ENCODE results near the gene KCTD5.

KCTD5 gene

DNA sequence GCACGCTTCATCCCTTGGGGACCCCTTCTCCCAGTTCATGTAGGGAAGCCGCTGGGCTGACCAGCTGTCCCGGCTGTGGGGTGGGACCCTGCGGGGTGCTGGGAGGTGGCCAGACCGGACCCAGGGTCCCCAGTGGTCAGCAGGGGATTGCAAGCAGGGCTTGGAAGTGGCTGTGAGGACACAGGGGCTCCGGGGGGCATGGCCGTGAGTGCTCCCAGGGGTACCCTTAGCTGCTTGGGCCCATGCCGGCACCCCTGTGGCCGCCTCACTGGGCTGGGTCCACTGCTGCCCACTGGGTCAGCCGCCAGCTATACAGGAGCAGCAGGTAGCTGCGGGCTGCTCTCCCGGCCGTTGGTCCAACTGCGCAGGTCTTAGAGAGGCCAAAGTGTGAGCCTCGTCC lies 18.9 kb downstream of the KCTD5 start:
- Histone ChIP-seq H3K9me3 (ENCODE audit: insufficient read depth, low read depth, low read length) (no peaks in the 10 kb centered on the region), H3K4me3 (ENCODE audit: low read length) (no peak overlapping the region), H3K27ac (ENCODE audit: low read length) (no peak overlapping the region), H3K9ac (ENCODE audit: low read depth, low read length) (no peak overlapping the region), H3K27me3 (ENCODE audit: insufficient read depth, low read length) (no peaks in the 10 kb centered on the region), H3K4me1 (ENCODE audit: insufficient read depth, low read length) (no peaks in the 10 kb centered on the region), H3K36me3 (ENCODE audit: insufficient read depth, low read depth, low read length) (peaks cover 29% of the 10 kb centered on the region)

DNA sequence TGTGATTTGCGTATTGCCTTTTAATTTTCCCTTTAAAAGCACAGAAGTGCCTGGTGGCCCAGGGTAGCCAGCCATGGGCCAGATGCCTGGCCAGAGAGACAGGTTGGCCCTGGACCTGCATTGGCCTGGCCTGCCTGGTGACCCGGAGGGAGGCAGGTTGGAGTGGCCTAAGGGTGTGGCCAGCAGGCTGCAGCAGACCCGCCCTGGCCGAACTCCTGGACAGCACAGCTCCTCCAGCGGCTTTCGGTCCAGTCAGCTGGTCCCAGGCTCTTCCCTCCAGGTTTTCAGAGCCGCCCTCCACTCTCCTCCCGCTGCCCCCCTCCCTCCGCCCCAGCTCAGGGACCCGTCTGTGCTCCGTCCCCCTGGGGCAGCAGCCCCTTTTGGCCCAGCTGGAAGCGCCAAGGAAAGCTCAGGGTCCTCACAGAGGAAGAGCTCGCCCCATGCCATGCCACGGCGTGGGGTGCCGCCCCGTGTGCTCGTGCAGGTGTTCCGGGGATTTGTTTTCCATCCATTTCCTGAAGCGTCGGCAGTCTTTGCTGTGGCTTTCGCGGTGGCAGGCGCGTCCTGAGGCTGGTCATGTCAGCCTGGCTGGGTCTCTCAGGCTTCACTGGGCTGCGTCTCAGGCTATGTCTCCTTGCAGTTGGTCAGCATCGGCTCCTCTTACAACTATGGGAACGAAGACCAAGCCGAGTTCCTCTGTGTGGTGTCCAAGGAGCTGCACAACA lies 19.6 kb downstream of the KCTD5 start:
- no peaks in the 10 kb centered on the region for H3K9me3 ChIP-seq (ENCODE audit: insufficient read depth, low read depth, low read length)
- no peak overlapping the region for H3K9ac ChIP-seq (ENCODE audit: low read depth, low read length)
- H3K4me3 ChIP-seq (ENCODE audit: low read length), result no peak overlapping the region
- H3K27me3 ChIP-seq (ENCODE audit: insufficient read depth, low read length), result no peaks in the 10 kb centered on the region
- no peak overlapping the region for H3K27ac ChIP-seq (ENCODE audit: low read length)
- peaks cover 29% of the 10 kb centered on the region for H3K36me3 ChIP-seq (ENCODE audit: insufficient read depth, low read depth, low read length)
- H3K4me1 ChIP-seq (ENCODE audit: insufficient read depth, low read length), result no peaks in the 10 kb centered on the region

DNA sequence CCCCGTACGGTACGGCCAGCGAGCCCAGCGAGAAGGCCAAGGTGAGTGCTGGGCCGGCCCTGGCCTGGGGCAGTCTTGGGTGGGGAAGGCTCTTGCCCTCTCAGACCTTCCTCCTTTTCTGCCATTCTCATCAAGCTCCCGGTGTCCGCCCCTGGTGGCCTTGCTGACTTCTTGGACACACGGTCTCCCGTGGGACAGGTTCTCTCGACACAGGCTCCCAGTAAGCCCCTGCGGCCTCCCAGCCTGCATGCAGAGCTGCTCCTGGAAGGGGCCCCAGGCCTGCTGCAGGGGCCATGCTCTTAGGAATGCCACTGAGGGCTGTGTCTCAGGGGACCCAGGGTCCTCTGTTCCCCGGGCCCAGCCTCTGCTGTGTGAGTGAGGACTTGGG lies 20.1 kb downstream of the KCTD5 start:
- H3K4me3 ChIP-seq (ENCODE audit: low read length), result no peak overlapping the region
- no peak overlapping the region for H3K27ac ChIP-seq (ENCODE audit: low read length)
- peaks cover 31% of the 10 kb centered on the region for H3K36me3 ChIP-seq (ENCODE audit: insufficient read depth, low read depth, low read length)

DNA sequence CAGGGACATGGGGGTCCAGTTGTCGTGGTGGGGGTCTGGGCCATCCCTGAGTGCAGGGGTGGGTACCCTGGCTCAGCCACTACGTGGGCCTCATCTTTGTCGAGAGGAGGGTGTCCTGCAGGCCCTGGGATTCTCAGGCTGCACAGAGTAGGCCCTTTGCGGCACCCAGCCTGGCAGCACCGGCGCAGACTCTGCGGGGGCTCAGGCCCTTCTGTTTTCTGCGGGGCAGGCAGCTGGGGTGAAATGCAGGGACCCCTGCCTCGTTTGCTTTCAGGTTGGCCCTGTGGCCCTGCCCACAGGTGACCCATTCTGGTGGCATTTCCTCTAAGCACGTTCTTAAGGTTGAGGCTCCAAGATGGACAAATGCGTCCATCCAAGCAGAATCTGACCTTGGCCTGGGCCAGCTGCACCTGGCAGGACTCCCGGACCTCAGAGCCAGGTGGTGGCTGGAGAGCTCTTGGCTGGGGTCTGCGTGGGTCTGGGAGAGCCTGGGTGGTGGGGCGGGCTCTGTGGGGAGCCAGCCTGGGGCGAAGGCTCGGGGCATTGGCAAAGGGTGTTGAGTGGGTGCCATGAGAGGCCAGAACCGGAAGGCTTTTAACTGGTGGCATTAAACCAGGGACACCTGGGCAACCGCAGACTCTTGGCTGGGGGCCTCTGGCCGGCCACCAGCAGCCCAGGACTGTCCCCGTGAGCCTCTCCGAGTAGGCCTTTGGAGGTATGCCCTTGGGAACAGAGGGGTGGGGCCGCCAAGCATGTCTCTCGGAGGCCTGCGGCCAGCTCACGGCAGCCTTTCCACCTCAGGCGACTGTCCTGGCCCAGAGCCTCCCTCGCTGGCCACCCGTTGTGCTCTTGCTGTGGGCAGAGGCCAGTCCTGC lies 20.8 kb downstream of the KCTD5 start:
- Histone ChIP-seq H3K4me1 (ENCODE audit: insufficient read depth, low read length) (no peaks in the 10 kb centered on the region), H3K4me3 (ENCODE audit: low read length) (no peak overlapping the region), H3K9ac (ENCODE audit: low read depth, low read length) (no peak overlapping the region), H3K9me3 (ENCODE audit: insufficient read depth, low read depth, low read length) (no peaks in the 10 kb centered on the region), H3K27me3 (ENCODE audit: insufficient read depth, low read length) (no peaks in the 10 kb centered on the region), H3K36me3 (ENCODE audit: insufficient read depth, low read depth, low read length) (peaks cover 31% of the 10 kb centered on the region), H3K27ac (ENCODE audit: low read length) (no peak overlapping the region)

More for the DNA sequence above, 20.1 kb downstream of the KCTD5 start:
- H3K9ac ChIP-seq (ENCODE audit: low read depth, low read length), result no peak overlapping the region
- no peaks in the 10 kb centered on the region for H3K27me3 ChIP-seq (ENCODE audit: insufficient read depth, low read length)
- no peaks in the 10 kb centered on the region for H3K9me3 ChIP-seq (ENCODE audit: insufficient read depth, low read depth, low read length)
- no peaks in the 10 kb centered on the region for H3K4me1 ChIP-seq (ENCODE audit: insufficient read depth, low read length)

DNA sequence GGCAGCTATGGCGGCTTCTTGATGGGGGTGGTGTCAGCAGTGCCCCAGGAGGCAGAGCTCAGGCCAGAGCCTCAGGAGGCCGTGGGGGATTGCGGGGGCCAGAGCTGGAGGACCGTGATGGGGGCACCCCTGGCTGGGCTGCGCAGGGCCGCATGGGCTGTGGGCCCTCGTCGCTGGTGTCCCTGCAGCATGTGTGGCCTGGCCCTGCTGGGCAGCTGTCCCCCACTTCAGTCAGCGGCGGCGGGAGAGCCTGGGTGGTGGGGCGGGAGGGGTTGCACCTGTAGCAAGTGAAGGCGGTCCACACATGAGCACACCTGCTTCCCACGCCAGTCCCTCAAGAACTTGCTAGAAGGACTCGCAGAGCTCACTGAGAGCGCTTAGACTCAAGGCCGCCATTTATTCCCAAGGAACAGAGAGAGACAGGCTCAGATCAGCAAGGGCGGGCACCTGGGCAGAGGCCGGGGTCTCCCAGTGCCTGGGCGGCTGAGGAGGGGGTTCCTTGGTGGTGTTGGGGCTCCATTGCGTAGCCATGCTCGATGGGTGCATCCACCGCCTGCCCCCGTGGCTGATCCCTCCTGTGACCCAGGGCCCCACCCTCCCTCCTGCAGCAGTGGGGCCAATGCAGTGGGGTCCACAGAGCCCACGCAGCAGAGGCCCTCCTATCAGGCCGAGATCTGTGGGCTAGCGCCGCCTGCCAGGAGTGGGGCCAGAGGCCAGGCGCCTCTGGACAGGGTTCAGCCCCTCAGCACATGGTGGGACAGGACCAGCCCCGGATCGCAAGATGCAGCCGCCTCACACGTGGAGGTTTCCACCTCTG lies 22.1 kb downstream of the KCTD5 start:
- H3K36me3 ChIP-seq (ENCODE audit: insufficient read depth, low read depth, low read length), result peaks cover 32% of the 10 kb centered on the region
- no peaks in the 10 kb centered on the region for H3K4me1 ChIP-seq (ENCODE audit: insufficient read depth, low read length)
- no peak overlapping the region for H3K27ac ChIP-seq (ENCODE audit: low read length)
- H3K9me3 ChIP-seq (ENCODE audit: insufficient read depth, low read depth, low read length), result no peaks in the 10 kb centered on the region
- no peak overlapping the region for H3K4me3 ChIP-seq (ENCODE audit: low read length)
- no peak overlapping the region for H3K9ac ChIP-seq (ENCODE audit: low read depth, low read length)
- no peaks in the 10 kb centered on the region for H3K27me3 ChIP-seq (ENCODE audit: insufficient read depth, low read length)

DNA sequence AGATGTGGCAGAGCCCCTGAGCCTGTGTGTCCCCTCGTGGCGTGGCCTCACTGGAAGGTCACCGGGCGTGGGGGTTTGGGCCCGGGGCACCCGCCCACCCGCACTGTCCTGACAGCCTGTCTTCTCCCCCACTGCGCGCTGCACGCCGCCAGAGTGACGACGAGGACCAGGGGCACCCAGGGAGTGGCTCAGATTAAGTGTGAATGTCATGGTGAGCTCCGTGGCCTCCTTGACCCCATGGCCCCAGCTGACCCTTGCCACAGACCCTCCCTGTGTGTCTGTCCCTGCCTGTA lies 22.6 kb downstream of the KCTD5 start:
- Histone ChIP-seq H3K4me1 (ENCODE audit: insufficient read depth, low read length) (no peaks in the 10 kb centered on the region), H3K9me3 (ENCODE audit: insufficient read depth, low read depth, low read length) (no peaks in the 10 kb centered on the region), H3K27me3 (ENCODE audit: insufficient read depth, low read length) (no peaks in the 10 kb centered on the region), H3K9ac (ENCODE audit: low read depth, low read length) (no peak overlapping the region), H3K4me3 (ENCODE audit: low read length) (no peak overlapping the region), H3K36me3 (ENCODE audit: insufficient read depth, low read depth, low read length) (peaks cover 26% of the 10 kb centered on the region), H3K27ac (ENCODE audit: low read length) (no peak overlapping the region)

DNA sequence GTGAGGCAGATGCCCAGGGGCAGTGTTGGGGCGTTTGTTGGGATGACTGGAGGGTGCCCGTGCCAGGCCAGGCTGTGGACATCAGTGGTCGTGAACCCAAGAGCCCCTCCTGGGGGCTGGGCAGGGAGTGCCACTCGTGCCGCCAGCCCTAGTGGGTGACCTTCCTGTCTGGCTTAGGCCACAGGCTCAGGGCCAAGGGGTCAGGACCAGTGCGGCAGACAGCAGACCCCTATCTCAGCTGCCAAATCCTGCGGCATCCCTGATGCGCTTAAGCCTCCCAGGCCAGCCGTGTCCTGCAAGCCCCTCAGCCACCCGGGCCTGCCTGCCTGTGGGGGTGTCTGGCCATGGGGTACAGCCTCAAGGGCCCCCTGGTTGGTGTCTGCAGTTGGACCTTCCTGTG lies 23.0 kb downstream of the KCTD5 start:
- Histone ChIP-seq H3K4me3 (ENCODE audit: low read length) (no peak overlapping the region), H3K9me3 (ENCODE audit: insufficient read depth, low read depth, low read length) (no peaks in the 10 kb centered on the region), H3K27ac (ENCODE audit: low read length) (no peak overlapping the region), H3K9ac (ENCODE audit: low read depth, low read length) (no peak overlapping the region), H3K36me3 (ENCODE audit: insufficient read depth, low read depth, low read length) (peaks cover 22% of the 10 kb centered on the region), H3K27me3 (ENCODE audit: insufficient read depth, low read length) (no peaks in the 10 kb centered on the region), H3K4me1 (ENCODE audit: insufficient read depth, low read length) (no peaks in the 10 kb centered on the region)

DNA sequence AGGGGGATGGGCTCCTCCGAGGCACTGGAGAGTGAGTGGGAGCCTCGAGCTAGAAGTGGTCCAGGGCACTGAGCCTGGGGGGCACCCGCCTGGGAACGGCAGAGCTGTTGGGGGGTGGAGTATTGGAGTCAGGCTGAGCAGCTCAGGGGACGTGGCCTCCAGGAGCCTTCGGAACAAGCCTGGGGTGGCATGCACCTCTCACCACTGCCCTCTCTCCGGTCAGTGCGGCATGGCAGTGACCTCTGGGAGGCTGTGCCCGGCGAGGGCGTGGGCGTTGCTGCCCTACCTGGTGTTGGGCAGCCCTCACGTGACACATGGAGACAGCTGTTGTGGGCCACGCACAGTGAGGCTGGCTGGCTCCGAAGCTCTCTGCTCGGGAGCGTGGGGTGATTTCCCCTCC lies 23.8 kb downstream of the KCTD5 start:
- H3K9ac ChIP-seq (ENCODE audit: low read depth, low read length), result no peak overlapping the region
- H3K27me3 ChIP-seq (ENCODE audit: insufficient read depth, low read length), result no peaks in the 10 kb centered on the region
- H3K9me3 ChIP-seq (ENCODE audit: insufficient read depth, low read depth, low read length), result no peaks in the 10 kb centered on the region
- peaks cover 21% of the 10 kb centered on the region for H3K36me3 ChIP-seq (ENCODE audit: insufficient read depth, low read depth, low read length)
- no peak overlapping the region for H3K4me3 ChIP-seq (ENCODE audit: low read length)
- H3K4me1 ChIP-seq (ENCODE audit: insufficient read depth, low read length), result no peaks in the 10 kb centered on the region
- no peak overlapping the region for H3K27ac ChIP-seq (ENCODE audit: low read length)

DNA sequence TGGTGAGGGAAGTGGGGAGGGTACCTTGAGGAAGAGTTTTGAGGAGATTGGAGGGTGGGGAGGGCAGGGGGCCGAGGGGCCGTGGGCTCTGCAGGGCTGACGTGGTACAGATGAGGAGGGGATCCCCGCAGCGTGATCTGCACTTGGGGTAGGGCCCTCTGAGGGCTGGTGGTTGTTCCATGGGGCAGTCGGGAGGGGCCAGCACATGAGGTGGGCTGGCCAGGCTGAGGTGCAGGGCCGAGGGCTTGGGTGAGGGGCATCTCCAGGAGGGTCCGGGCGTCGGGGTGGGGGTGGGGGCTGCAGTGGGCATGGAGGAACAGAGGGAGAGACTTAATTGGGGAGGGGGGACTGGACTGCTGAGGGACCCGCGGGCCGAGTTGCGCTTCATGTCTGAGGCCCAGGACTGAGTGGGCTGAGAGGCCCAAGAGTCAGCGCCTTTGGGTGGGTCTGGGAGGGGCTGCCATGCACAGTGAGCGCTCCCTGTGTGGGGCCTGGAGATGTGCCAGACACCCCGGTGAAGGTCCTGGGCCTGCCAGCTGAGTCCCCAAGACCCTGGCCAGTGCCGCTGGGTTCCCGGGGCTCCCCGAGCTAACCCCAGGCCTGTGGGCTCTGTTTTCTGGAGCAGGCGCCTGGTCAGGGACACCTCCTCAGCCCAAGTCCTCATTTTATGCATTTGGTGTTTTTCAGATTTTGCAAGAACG lies 24.4 kb downstream of the KCTD5 start:
- Histone ChIP-seq H3K36me3 (ENCODE audit: insufficient read depth, low read depth, low read length) (peaks cover 21% of the 10 kb centered on the region), H3K27ac (ENCODE audit: low read length) (no peak overlapping the region), H3K4me1 (ENCODE audit: insufficient read depth, low read length) (no peaks in the 10 kb centered on the region), H3K9me3 (ENCODE audit: insufficient read depth, low read depth, low read length) (no peaks in the 10 kb centered on the region), H3K4me3 (ENCODE audit: low read length) (no peak overlapping the region), H3K27me3 (ENCODE audit: insufficient read depth, low read length) (no peaks in the 10 kb centered on the region), H3K9ac (ENCODE audit: low read depth, low read length) (no peak overlapping the region)

DNA sequence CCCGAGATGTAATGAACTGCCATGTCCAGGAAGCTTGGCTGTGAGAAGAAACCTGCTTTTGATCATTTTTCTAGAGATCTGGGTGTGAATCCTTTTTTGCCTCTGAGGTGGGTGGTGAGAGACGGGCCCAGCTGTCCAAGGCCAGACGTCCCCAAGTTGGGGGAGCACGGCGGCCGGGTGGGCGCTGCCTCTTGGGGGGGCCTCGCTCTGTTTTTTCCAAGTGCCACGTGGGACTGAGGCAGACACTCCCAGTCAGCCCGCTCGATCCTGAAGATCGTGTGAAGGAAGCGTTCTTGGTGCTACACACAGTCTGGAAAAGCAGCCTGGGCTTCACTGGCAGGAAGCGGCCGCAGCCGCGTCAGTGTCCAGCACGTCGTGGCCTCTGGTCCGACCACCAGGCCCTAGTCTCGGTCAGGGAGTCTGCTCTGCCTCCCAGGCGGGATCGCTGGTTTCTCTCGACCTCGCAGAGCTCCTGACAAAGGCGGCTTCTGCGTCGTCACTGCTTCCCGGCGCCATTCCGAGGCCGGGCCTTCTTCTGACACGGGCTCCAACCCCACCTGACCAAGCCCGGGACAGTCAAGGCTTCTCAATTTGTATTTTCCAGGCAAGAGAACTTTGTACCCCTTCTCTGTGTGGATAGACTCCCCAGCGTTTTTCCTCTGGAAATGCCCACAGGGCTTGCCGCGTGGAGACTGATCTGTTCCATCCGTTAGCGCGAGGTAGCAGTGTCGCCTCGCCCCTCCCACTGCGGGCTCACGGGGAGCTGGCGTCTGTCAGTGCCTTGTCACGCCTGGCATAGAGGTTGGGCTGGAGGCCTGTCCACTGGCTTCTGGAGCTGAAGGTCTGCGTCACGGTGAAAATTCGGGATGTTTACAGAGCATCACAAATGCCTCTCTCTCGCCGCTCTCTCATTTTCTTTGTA lies 25.3 kb downstream of the KCTD5 start:
- Histone ChIP-seq H3K9ac (ENCODE audit: low read depth, low read length) (no peak overlapping the region), H3K9me3 (ENCODE audit: insufficient read depth, low read depth, low read length) (no peaks in the 10 kb centered on the region), H3K36me3 (ENCODE audit: insufficient read depth, low read depth, low read length) (peaks cover 16% of the 10 kb centered on the region), H3K4me3 (ENCODE audit: low read length) (no peak overlapping the region), H3K4me1 (ENCODE audit: insufficient read depth, low read length) (no peaks in the 10 kb centered on the region), H3K27ac (ENCODE audit: low read length) (no peak overlapping the region), H3K27me3 (ENCODE audit: insufficient read depth, low read length) (no peaks in the 10 kb centered on the region)

DNA sequence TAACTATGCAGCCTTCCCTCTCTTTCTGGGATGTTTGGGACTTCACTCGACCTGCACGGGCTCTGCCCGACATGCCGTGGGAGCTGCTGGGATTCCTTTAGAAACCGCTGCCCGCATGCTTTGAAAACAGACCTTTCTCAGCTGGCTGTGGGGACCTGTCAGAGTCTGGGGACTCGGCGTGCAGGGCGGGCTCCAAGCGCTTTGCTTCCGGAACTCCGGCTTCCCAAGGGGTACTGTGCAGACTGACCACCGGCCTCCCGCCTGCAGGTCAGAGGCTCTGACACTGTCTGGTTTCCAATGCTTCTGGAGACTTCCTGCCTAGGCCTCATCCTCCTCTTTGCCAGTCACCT lies 25.9 kb downstream of the KCTD5 start:
- no peak overlapping the region for H3K4me3 ChIP-seq (ENCODE audit: low read length)
- H3K4me1 ChIP-seq (ENCODE audit: insufficient read depth, low read length), result no peaks in the 10 kb centered on the region
- no peaks in the 10 kb centered on the region for H3K27me3 ChIP-seq (ENCODE audit: insufficient read depth, low read length)
- no peak overlapping the region for H3K27ac ChIP-seq (ENCODE audit: low read length)
- no peak overlapping the region for H3K9ac ChIP-seq (ENCODE audit: low read depth, low read length)
- peaks cover 15% of the 10 kb centered on the region; the same call in 1 of the 2 replicates for H3K36me3 ChIP-seq (ENCODE audit: insufficient read depth, low read depth, low read length)
- no peaks in the 10 kb centered on the region for H3K9me3 ChIP-seq (ENCODE audit: insufficient read depth, low read depth, low read length)

Measured in iPS-20b (cell line).